Adrenal gland (tissue), 12 donors: ENCODE data around the gene CKAP2L. TPM values are rescaled to one million over a fixed set of nuclear protein-coding genes. Genes with fewer than 3 reads are reported as not detected.

Source experiments
- DNase-seq, 7 donors: peaks; one replicate each; pipeline ENCODE4 v3.0.0-alpha.2; 2019 to 2020
- H3K27ac ChIP-seq, 5 donors: fragments of 200-600 bp; sonication (generic) in 4 of 5; 1 replicate in 3 of 5; 2 replicates in 2 of 5; pipeline versions ENCODE4 v1.5.1 to v1.8.0; 2016 to 2020; ENCODE audit warnings: mild to moderate bottlenecking in 1 of 5
- H3K27me3 ChIP-seq: fragments of 200-600 bp; 2 replicates; pipeline ENCODE4 v1.8.0; 2021
- H3K36me3 ChIP-seq, 2 donors: fragments of 200-600 bp; replicated peaks in 1 of 2; 1 replicate in 1 of 2; 2 replicates in 1 of 2; pipeline versions ENCODE4 v1.5.1 to v1.8.0; 2018 to 2022
- H3K4me1 ChIP-seq, 2 donors: fragments of 200-600 bp; replicated peaks in 1 of 2; 1 replicate in 1 of 2; 2 replicates in 1 of 2; pipeline versions ENCODE4 v1.5.1 to v1.8.0; 2018 to 2021
- H3K4me3 ChIP-seq, 4 donors: fragments of 200-600 bp; sonication (generic) in 3 of 4; one replicate each; pipeline ENCODE4 v1.5.1; 2016 to 2018
- H3K9me3 ChIP-seq, 3 donors: fragments of 200-600 bp; sonication (generic) in 1 of 3; replicated peaks in 1 of 3; 1 replicate in 2 of 3; 2 replicates in 1 of 3; pipeline versions ENCODE4 v1.5.1 to v1.8.0; 2016 to 2021
- CTCF ChIP-seq, 6 experiments: fragments of 450-650 bp in 4 of 6; fragments of 200-600 bp in 2 of 6; sonication (generic) in 1 of 6; IDR thresholded peaks; 1 replicate in 5 of 6; 2 replicates in 1 of 6; pipeline versions ENCODE4 v1.5.1 to v1.8.0; 2016 to 2021; ENCODE audit warnings: antibody characterized with exemption in 6 of 6, mild to moderate bottlenecking in 2 of 6, moderate library complexity in 1 of 6
- POLR2A ChIP-seq, 2 donors: fragments of 450-650 bp; IDR thresholded peaks; one replicate each; pipeline ENCODE4 v1.6.1; 2017; ENCODE audit warnings: antibody characterized with exemption in 2 of 2, mild to moderate bottlenecking in 2 of 2, moderate library complexity in 1 of 2
- WGBS, 4 donors: extraction: QIAGEN DNeasy Blood & Tissue Kit in 2 of 4; methylation state at CpG; one replicate each; pipeline versions ENCODE4 v1.1.5 to v1.1.7; 2013 to 2017; 5-methylcytosine and 5-hydroxymethylcytosine counted together
- intact Hi-C, 2 donors: fragments of 100-400 bp; cut with DNase I; formaldehyde crosslinking; loops; one replicate each; pipeline versions ENCODE4 v1.14.1 to v1.15.0; 2022 to 2023
- polyA plus RNA-seq, 3 donors: library from polyadenylated mRNA; stranded (reverse); fragments of 200-250 nt in 2 of 3; fragments of 350-450 nt in 1 of 3; fragmentation: Illumina TruSeq in 1 of 3; extraction: RNeasy Lipid Tissue Mini Kit (QIAGEN cat#74804) in 1 of 3; gene quantifications; one replicate each; pipeline ENCODE4 v1.2.3, GENCODE V29; 2013 to 2014
- total RNA-seq, 9 donors: library from RNA; depleted of rRNA in 4 of 9; stranded (reverse); fragments of >200 nt in 4 of 9; fragments of 120-200 nt in 1 of 9; fragmentation: NEBNext Ultra II Directional in 1 of 9; extraction: Animal tissue kit (Norgen Biotek cat#: 25700) in 1 of 9; gene quantifications; one replicate each; pipeline versions ENCODE4 v1.1.0 to v1.2.4, GENCODE V29; 2013 to 2023
- donor health status: healthy with polysubstance abuse.
- donor health status: Bipolar disorder and iron deficiency.
- donor health status: DM: yes; HTN: yes; CAD: no.
- donor health status: DM: no; HTN: no; CAD: no.
- donor health status: DM: no; HTN: no; CAD: no.
- donor health status: DM: yes; HTN: yes; CAD: no.

CKAP2L gene
- total and polyA plus RNA-seq, 12 donors, result 0.10 to 6.9 (median 0.81) TPM; not detected in 2

DNA sequence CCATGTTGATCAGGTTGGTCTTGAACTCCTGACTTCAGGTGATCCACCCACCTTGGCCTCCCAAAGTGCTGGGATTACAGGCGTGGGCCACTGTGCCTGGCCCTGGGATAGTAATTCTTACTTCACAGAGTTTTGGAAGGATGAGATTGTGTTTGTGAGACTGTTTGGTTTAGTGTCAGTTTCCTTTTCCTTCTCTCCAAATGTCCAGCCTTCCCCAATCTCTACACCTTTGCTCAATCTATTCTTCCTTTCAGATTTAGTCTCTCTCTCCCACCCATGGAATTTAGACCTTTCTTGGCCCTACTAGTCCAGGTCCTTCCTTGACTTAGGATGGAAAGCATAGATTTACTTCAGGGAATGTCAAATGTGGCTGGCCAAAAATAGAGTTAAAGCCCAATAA lies 32.1 kb upstream of the CKAP2L start:
- intact Hi-C loops, result no loop called here
- 0 to 25% (median 2%) methylated on average over 1 of the region's 1 CpG for WGBS, 4 donors
- no peak overlapping the region for H3K4me3 ChIP-seq
- no peak for DNase-seq
- TF ChIP-seq POLR2A (IDR thresholded peaks at IDR 0.05) (no peak), CTCF (IDR thresholded peaks at IDR 0.05) (no peak)
- H3K36me3 ChIP-seq, result no peaks in the 10 kb centered on the region
- peaks cover 0 to 15% of the 10 kb centered on the region in 2 donors for H3K4me1 ChIP-seq
- H3K27ac ChIP-seq, result no peak overlapping the region
- no peaks in the 10 kb centered on the region for H3K9me3 ChIP-seq
- H3K27me3 ChIP-seq, result no peaks in the 10 kb centered on the region

DNA sequence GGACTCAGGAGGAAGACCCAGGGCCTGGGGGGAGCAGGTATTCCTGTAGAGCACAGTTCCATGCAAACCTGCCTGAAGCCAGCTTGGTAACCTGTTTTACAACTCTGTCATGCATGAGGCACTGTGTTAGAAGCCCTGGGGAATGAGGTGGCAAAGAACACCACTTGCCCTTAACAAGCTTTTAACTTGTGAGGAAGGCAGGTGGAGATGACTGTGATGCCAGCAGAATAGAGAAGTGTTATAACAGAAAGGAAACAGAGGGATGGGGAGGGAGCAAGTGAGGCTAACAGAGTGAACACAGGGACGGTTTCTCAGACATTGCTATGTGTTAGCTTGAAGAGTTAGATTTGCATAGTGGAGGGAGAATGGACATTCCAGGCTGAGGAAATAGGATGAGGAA lies 31.4 kb upstream of the CKAP2L start:
- TF ChIP-seq CTCF (IDR thresholded peaks at IDR 0.05) (no peak), POLR2A (IDR thresholded peaks at IDR 0.05) (no peak)
- Histone ChIP-seq H3K4me1 (peaks cover 0 to 15% of the 10 kb centered on the region in 2 donors), H3K27me3 (no peaks in the 10 kb centered on the region), H3K27ac (no peak overlapping the region), H3K9me3 (no peaks in the 10 kb centered on the region), H3K36me3 (no peaks in the 10 kb centered on the region), H3K4me3 (no peak overlapping the region)
- WGBS, 4 donors, result 53 to 97% (median 82%) methylated on average over 1 of the region's 1 CpG
- no peak for DNase-seq
- intact Hi-C loops, result no loop called here

GRCh38 chr2:112794841-112795240 lies 30.4 kb upstream of the CKAP2L start:
- no peaks in the 10 kb centered on the region for H3K36me3 ChIP-seq
- WGBS, 4 donors, result 41 to 71% (median 61%) methylated on average over 3 of the region's 3 CpGs
- TF ChIP-seq POLR2A (IDR thresholded peaks at IDR 0.05), result no peak
- no peak for TF ChIP-seq CTCF (IDR thresholded peaks at IDR 0.05)
- peaks cover 0 to 15% of the 10 kb centered on the region in 2 donors for H3K4me1 ChIP-seq
- H3K4me3 ChIP-seq, result no peak overlapping the region
- H3K27ac ChIP-seq, result no peak overlapping the region
- H3K27me3 ChIP-seq, result no peaks in the 10 kb centered on the region
- intact Hi-C loops, result no loop called here
- H3K9me3 ChIP-seq, result no peaks in the 10 kb centered on the region
- DNase-seq, result peak in 1 of 7 donors; percentile 8

DNA sequence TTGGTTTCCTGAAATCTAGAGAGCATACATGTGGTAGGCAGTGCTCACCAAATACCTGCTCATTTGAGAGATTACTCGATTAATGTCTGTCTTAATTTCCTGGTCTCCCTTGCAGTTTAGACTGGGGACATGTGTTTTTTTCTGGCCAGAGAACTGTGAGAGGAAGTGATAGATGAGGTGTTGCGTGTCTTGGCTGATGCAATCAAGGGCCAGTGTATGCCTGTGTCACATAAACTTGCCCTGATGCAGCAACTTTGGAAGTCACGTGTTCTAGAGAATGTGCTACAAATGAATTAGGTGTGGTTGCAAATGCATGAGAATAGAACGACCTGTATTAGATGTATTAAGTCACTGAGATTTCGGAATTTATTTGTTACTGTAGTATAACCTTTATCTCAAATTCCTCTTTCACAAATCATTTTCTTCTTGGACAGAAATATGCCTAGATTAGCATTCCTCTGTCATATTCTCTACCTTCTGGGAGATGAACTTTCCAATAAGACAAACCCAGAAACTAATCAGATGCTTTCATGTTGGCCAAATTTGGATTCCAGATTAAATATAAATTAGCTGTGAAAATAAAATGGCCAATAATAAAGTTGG lies 29.8 kb upstream of the CKAP2L start:
- H3K36me3 ChIP-seq, result no peaks in the 10 kb centered on the region

More for the DNA sequence above, 29.8 kb upstream of the CKAP2L start:
- H3K4me1 ChIP-seq, result peaks cover 0 to 15% of the 10 kb centered on the region in 2 donors
- no peak for TF ChIP-seq POLR2A (IDR thresholded peaks at IDR 0.05)
- TF ChIP-seq CTCF (IDR thresholded peaks at IDR 0.05), result no peak
- H3K9me3 ChIP-seq, result no peaks in the 10 kb centered on the region
- peak overlapping the region in 3 of 5 donors; percentile 5 to 65 (median 7) for H3K27ac ChIP-seq
- no peak overlapping the region for H3K4me3 ChIP-seq
- intact Hi-C loops, result no loop called here
- WGBS, 4 donors, result 26 to 44% (median 33%) methylated on average over 5 of the region's 5 CpGs
- peak; percentile 24 to 86 (median 73) for DNase-seq
- no peaks in the 10 kb centered on the region for H3K27me3 ChIP-seq
